ENCODE measurements around the gene MRPS15.

MRPS15 gene

DNA sequence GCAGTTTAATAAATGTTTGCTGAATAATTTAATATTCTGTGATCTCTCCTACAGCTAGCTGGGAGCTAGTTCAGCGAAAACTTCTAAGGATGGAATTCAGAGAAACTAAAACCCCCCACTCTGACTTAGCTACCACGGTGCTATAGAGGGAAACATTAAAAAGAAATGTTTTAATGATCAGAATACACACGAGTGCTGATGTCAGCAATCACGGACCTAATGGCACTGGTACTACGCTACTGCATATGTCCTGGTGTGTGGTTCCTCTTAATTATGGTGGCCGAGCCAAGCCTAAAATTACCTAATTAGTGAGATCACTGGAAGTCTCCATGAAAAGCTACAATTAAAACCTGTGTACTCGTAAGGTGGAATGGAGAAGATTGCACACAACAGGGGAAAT lies 42.5 kb downstream of the MRPS15 start:
- ATAC-seq (ENCODE audit: insufficient read depth, low read depth) = no peak
- no peaks in the 10 kb centered on the region for H3K9me3 ChIP-seq (ENCODE audit: insufficient read depth, low read length, severe bottlenecking)
- H3K36me3 ChIP-seq (ENCODE audit: insufficient read depth, low read length) = peaks cover 5% of the 10 kb centered on the region; the same call in 1 of the 2 replicates
- no peaks in the 10 kb centered on the region for H3K27me3 ChIP-seq (ENCODE audit: insufficient read depth, low read length, poor library complexity)
- H3K4me2 ChIP-seq (ENCODE audit: insufficient read depth, low read length) = no peak overlapping the region
- no peak for DNase-seq
- no peak overlapping the region for H3K9ac ChIP-seq (ENCODE audit: low read depth, low read length)
- TF ChIP-seq EZH2 (IDR thresholded peaks at IDR 0.05; ENCODE audit: borderline replicate concordance, low read depth, low read length, severe bottlenecking) = no peak
- TF ChIP-seq CTCF (IDR thresholded peaks at IDR 0.05; ENCODE audit: borderline replicate concordance, extremely low read depth, low read length, poor library complexity, severe bottlenecking) = no peak
- no peak overlapping the region for H3K4me3 ChIP-seq (ENCODE audit: low read depth in 1 of 2, low read length in 2 of 2)
- H3K79me2 ChIP-seq (ENCODE audit: insufficient read depth, low read length) = no peaks in the 10 kb centered on the region
- H3K4me1 ChIP-seq (ENCODE audit: insufficient read depth, low read length) = peaks cover 7% of the 10 kb centered on the region
- 0 out of 2 replicates have a peak overlapping the region, but pooled peaks have one; percentile 67 for H2AFZ ChIP-seq (ENCODE audit: low read depth, low read length)
- H3K27ac ChIP-seq (ENCODE audit: low read length) = no peak overlapping the region
- no peaks in the 10 kb centered on the region for H4K20me1 ChIP-seq (ENCODE audit: insufficient read depth, low read length)

- ATAC-seq (ENCODE audit: insufficient read depth, low read depth) (peak; percentile 99), DNase-seq (peak; percentile 90)
- Histone ChIP-seq H3K9ac (ENCODE audit: low read depth, low read length) (peak overlapping the region; percentile 15; the same call in 1 of the 2 replicates), H4K20me1 (ENCODE audit: insufficient read depth, low read length) (no peaks in the 10 kb centered on the region), H3K36me3 (ENCODE audit: insufficient read depth, low read length) (peaks cover 5% of the 10 kb centered on the region; the same call in 1 of the 2 replicates), H3K4me1 (ENCODE audit: insufficient read depth, low read length) (peaks cover 7% of the 10 kb centered on the region), H3K4me3 (ENCODE audit: low read depth in 1 of 2, low read length in 2 of 2) (no peak overlapping the region), H2AFZ (ENCODE audit: low read depth, low read length) (peak overlapping the region; percentile 67), H3K27ac (ENCODE audit: low read length) (peak overlapping the region; percentile 36; the same call in 1 of the 2 replicates), H3K4me2 (ENCODE audit: insufficient read depth, low read length) (peak overlapping the region; percentile 23; the same call in 1 of the 2 replicates), H3K27me3 (ENCODE audit: insufficient read depth, low read length, poor library complexity) (no peaks in the 10 kb centered on the region), H3K9me3 (ENCODE audit: insufficient read depth, low read length, severe bottlenecking) (no peaks in the 10 kb centered on the region), H3K79me2 (ENCODE audit: insufficient read depth, low read length) (no peaks in the 10 kb centered on the region)
- TF ChIP-seq EZH2 (IDR thresholded peaks at IDR 0.05; ENCODE audit: borderline replicate concordance, low read depth, low read length, severe bottlenecking) (no peak), CTCF (IDR thresholded peaks at IDR 0.05; ENCODE audit: borderline replicate concordance, extremely low read depth, low read length, poor library complexity, severe bottlenecking) (peak; percentile 99)
These were observed 43.3 kb downstream of the MRPS15 start for GRCh38 chr1:36420836-36421317.

DNA sequence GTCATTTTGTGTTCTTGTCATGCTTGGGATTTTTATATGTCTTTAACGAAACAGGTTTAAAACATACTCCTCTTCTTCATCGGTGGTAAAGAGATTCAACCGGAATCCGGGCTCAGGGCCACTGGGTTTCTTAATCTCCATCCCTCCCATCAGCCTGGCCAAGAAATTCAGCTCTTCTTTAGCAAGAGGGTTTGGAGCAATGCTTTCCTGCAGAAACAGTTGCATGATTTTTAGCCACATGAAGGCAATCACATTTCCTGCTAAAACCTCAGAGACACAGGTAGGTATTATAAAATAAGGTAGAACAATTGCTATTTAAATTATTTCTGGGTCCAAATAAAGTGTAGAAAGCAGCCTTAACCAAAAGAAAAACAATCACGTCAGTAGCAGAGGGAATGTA lies 43.8 kb downstream of the MRPS15 start:
- H3K4me3 ChIP-seq (ENCODE audit: low read depth in 1 of 2, low read length in 2 of 2) = no peak overlapping the region
- DNase-seq (no peak), ATAC-seq (ENCODE audit: insufficient read depth, low read depth) (no peak)
- H2AFZ ChIP-seq (ENCODE audit: low read depth, low read length) = peak overlapping the region; percentile 63
- peak overlapping the region; percentile 23; the same call in 1 of the 2 replicates for H3K4me2 ChIP-seq (ENCODE audit: insufficient read depth, low read length)
- TF ChIP-seq EZH2 (IDR thresholded peaks at IDR 0.05; ENCODE audit: borderline replicate concordance, low read depth, low read length, severe bottlenecking) (no peak), CTCF (IDR thresholded peaks at IDR 0.05; ENCODE audit: borderline replicate concordance, extremely low read depth, low read length, poor library complexity, severe bottlenecking) (no peak)
- no peaks in the 10 kb centered on the region for H3K9me3 ChIP-seq (ENCODE audit: insufficient read depth, low read length, severe bottlenecking)
- no peaks in the 10 kb centered on the region for H3K79me2 ChIP-seq (ENCODE audit: insufficient read depth, low read length)
- H3K27me3 ChIP-seq (ENCODE audit: insufficient read depth, low read length, poor library complexity) = no peaks in the 10 kb centered on the region
- no peaks in the 10 kb centered on the region for H4K20me1 ChIP-seq (ENCODE audit: insufficient read depth, low read length)
- H3K4me1 ChIP-seq (ENCODE audit: insufficient read depth, low read length) = peaks cover 7% of the 10 kb centered on the region
- peak overlapping the region; percentile 15; the same call in 1 of the 2 replicates for H3K9ac ChIP-seq (ENCODE audit: low read depth, low read length)
- no peak overlapping the region for H3K27ac ChIP-seq (ENCODE audit: low read length)
- H3K36me3 ChIP-seq (ENCODE audit: insufficient read depth, low read length) = peaks cover 5% of the 10 kb centered on the region; the same call in 1 of the 2 replicates

All from DND-41 (cell line).